ENCODE data around the gene MTCP1.

The MTCP1 gene, protein sequence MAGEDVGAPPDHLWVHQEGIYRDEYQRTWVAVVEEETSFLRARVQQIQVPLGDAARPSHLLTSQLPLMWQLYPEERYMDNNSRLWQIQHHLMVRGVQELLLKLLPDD

DNA sequence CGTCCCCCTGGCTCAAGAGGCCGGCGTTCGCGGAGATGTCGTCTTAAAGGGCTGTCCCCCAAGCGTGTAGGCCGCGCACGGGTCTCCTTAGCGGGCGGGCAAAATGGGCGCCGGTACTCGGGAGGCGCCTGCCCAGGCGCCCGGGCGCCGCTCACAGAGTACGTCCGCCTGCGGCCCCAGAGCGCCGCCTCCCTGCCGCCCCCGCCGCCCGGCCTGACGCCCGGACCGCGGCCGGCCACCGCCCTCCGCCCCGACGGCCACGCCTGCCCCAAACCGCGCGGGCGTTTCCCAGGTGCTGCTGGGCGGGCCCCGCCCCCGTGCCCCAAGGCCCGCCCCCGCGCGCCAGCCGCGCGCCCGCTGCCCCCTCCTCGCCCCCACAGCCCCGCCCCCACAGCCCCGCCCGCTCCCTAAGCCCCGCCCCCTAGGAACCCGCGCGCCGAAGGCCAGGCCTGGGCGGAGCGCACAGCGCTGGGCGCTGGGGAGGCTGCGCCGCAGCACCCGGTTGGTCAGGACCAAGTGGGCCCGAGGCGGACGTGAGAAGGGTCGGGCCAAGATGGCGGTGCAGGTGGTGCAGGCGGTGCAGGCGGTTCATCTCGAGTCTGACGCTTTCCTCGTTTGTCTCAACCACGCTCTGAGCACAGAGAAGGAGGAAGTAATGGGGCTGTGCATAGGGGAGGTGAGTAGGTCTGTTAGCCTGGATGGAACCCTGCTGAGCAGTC, at the start of gene MTCP1, which contains the start of the genes BRCC3 and CMC4:
MTCP1 (minus strand) TSS at position 162 of the 719 bp plus-strand sequence. CDS start 5,126 bp downstream, outside the sequence.
BRCC3 (plus strand) TSS at position 534 of the 719 bp plus-strand sequence; CDS start at position 554, 20 bp downstream.
CMC4 (minus strand) TSS at position 162 of the 719 bp plus-strand sequence. CDS start 7,113 bp downstream, outside the sequence.
- DNase-seq (ENCODE audit: low read depth in 2 of 2), result peak; percentile 57 to 75

DNA sequence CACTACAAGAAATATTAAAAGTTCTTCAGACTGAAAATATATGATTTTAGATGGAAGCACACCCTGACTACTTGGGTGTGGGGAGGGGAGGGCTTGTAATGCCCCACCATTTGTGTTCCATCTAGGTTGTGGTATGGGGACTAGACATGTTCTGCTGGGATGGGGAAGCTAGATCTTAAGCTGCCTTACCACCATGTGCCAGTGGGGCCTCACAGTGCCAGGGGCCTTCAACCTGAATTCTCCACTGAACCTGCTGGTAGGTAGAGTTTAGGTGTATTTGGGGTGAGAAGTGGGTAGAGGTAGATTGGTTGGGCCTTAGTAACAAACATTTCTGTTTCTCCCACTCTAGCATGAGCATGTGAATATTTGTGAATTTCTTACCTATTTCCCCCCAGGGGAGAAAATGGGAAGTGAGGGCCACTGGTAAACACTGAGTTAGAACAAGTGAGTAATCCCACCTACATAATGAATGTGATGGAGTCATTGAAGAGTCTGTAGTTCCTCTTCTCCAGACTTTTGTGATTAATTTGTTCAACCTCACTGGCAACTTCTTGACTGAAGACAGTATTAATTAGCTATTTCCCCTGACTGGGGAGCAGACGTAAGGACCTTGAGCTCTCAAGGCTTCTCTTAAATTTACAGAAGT, 44.4 kb upstream of the MTCP1 start:
- DNase-seq (ENCODE audit: low read depth in 2 of 2), result no peak

DNA sequence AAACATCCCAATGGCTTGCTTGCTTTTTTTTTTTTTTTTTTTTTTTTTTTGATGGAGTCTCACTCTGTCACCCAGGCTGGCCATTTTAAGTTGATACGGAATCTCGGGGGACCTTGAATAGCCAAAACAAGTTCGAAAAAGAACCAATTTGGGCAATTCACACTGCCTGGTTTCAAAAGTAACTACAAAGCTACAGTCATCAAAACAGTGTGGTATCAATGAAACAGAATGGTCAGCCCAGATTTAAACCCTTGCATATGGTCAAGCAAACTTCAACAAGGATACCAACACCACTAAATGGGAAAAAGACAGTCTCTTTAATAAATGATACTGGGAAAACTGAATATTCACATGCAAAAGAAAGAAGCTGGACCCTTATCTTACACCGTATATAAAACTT, 42.2 kb upstream of the MTCP1 start:
- no peak for DNase-seq (ENCODE audit: low read depth in 2 of 2)

DNA sequence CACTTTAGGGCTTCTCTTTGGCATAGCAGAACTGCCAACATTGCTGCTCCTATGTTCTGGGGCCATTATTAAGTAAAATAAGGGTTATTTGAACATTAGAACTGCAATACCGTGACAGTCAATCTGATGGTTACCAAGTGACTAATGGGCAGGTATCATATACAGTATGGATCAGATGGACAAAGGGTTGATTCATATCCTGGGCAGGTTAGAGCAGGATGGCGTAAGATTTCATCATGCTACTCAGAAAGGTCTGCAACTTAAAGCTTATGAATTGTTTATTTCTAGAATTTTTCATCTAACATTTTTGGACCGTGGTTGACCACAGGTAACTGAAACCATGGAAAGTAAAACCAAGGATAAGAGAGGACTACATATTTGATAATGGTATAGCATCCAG, 41.2 kb upstream of the MTCP1 start:
- DNase-seq (ENCODE audit: low read depth in 2 of 2), result no peak

DNA sequence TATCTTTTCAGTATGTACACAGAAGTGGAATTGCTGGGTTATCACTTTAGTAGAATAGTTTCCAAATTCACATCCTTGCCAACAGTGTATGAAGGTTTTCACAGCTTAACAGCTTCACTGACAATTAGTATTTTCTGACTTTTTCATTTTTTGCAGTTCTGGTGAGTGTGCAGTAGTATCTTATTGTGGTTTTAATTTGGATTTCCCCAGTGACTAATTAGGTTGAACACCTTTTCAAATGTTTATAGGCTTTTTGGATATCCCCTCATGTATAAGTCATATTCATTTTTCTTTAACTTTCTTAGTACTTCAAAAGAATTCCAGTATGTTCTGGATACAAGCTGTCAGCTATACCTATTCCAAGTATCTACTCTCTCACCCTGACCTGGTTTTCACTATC, 37.5 kb upstream of the MTCP1 start:
- DNase-seq (ENCODE audit: low read depth in 2 of 2), result no peak

DNA sequence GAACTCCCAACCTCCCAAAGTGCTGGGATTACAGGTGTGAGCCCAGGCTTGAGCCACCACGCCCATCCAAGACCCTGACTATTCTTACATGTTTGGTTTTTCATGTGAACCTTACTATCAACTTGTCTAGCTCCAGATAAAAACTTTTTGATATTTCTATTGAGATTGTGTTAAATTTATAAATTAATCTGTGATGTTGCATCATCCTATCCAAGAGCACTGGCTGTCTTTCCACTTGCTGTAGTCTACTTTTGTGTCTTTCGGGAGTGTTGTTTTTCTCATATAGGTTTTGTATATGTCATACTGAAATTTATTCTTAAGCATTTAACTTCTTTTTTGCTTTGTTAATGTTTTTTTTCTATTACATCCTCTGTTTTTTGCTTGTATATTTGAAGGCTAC, 35.0 kb upstream of the MTCP1 start:
- DNase-seq (ENCODE audit: low read depth in 2 of 2), result no peak

DNA sequence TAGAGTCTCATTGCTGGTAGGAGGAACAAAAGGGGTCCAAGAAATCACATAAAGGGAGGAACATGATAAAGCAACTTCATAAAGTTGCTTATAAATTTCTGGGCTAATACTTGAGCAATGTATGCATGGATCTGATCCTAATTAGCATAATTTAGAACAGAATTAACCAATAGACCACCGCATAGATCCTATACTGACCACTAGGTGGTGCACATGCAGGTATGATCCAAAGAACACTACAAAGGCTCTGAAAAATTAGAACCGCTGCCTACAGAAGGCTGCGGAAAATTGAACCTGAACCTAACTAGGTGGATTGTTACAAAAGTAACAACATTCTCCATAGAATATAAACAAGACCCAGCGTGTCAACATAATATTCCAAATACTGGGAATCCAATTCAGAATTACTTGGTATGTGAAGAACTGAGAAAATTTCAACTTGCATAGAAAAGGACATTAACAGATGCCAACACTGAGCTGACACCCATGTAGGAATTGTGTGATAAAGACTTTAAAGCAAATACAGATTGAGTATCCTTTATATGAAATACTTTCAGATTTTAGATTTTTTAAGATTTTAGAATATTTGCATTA, 23.6 kb upstream of the MTCP1 start:
- DNase-seq (ENCODE audit: low read depth in 2 of 2), result no peak

DNA sequence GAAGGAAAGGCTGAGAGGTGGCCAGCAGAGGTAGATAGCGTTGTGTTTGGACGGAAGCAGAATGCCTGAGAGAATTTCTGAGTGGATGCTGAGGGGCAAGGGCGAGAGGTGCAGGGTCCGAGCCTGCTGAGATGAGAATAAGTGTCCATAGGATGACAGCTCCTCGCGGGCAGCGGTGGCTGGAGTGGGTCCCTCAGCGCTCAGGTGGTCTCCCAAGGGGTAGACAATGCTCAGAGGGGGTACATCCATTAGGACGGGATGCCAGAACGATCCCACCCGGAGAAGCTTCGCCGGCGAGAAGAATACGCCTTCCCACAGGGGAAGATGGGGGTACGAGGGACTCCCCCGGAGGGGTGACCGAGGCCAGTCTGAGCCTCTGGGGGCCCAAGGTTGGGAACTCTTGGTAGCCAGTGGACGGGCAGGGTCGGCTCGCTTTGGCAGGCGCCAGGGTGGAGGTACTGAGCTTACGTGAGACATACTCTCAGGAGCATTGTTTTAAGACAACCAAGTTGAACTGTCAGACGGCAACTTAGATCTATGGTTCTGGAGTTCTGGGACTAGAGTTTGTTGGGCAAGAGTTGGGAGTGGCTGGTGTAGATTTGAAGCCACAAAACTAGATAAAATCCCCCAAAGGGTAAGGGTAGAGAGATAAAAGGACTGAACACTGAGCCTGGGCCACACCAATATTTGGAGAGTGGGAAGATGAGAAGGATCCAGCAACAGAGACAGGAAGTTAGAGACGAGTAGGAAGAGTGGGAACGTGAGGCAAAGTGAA, 16.2 kb upstream of the MTCP1 start:
- DNase-seq (ENCODE audit: low read depth in 2 of 2), result no peak

DNA sequence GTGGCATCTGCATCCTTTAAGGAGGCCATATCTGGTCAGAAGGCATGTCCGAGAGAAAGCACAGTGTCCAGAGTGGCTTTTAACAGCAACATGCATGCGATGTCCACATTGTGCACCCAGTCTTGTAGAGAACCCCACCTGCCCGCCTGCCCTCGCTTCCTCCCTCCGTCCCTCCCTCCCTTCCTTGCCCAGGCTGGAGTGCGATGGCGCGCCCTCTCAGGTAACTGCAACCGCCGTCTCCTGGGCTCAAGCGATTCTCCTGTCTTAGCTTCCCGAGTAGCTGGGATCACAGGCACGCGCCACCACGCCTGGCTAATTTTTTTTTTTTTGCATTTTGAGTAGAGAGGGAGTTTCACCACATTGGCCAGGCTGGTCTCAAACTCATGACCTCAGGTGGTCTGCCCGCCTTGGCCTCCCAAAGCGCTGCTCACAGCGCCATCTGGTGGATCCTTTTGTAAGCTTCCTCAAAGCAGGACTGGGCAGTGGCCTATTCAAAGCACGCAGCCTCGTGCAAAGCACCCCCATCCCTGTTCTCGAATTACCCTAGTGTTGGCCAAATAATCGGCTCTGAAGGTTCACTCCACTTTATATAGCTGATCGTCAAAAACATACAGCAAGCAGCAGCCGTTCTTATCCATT, 15.4 kb upstream of the MTCP1 start:
- peak; percentile 11 to 13 for DNase-seq (ENCODE audit: low read depth in 2 of 2)

DNA sequence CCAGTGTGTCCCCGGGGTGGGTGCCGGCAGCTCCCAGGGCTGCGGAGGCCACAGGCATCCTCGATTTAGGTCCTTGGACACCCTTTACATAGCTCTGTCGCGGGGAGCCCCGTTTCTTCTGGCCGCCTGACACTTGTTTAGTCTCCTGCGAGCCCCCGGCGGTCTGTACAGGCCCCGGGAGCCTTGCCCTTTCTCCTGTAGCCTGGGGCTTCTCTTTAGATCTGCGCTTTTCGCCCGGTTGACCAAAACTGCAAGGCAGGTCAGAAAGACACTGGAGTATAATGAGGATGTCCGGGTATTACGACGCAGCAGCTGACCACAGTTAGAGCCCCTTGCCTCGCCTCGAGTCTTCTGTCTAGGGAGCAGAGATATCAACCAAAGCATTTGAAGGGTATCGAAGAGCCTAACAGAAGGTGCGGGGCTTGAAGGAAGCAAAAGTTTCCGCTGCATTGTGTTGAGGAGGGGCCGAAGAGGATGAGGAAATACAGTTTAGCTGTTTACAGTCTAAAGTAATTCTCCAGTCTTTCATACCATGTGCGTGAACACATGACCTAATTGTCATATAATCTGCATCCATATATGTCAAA, 851 bp upstream of the MTCP1 start:
- DNase-seq (ENCODE audit: low read depth in 2 of 2), result no peak

DNA sequence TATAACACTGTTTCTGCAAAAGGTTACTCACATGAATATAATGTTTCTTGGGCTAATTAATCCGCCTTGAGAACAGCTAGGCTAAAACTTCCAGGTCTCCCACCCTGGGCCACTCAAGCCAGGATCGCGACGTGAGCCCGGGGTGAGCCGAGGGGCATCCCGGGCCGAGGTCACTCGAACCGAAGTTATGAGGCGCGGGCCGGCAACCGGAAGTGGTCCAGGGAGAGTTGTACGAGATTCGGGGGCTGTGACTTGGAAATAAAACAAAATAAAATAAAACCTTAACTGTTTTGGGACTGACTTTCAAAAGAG, 317 bp downstream of the MTCP1 start:
- no peak for DNase-seq (ENCODE audit: low read depth in 2 of 2)

DNA sequence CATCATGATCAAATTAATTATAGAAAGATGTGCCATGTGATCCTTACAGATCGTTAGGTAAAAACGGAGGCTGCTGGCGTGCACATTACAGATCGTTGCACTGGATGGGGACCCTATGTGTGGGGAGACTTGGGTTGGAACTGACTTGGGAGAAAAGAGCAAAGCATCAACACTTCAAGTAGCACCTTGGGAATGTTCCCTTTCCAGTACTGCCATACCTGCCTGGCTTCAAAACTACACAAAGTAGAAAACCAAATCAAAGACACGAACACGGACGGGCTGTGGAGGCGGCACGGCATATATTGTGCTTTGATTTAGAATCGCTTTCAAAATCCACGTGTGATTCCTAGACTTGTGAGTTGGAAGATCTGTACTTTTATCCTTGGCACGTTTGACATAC, 898 bp downstream of the MTCP1 start:
- DNase-seq (ENCODE audit: low read depth in 2 of 2), result no peak

DNA sequence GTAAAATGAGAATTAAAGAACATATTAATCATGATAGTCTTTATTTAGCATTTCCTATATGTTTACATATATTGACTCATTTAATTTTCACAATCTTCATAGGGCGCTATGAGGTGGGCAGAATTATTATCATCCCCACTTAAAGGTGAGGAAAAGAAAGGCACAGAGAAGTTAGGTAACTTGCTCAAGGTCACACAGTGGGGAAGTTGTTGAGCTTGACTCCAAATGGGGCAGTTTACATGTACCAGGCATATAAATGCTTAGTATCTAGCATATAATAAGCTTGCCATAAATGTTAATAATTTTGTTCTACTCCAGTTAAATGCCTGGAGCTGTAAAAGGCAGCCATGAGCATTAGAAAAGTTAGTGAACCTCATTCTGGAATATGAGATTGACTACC, 1.5 kb downstream of the MTCP1 start:
- no peak for DNase-seq (ENCODE audit: low read depth in 2 of 2)

DNA sequence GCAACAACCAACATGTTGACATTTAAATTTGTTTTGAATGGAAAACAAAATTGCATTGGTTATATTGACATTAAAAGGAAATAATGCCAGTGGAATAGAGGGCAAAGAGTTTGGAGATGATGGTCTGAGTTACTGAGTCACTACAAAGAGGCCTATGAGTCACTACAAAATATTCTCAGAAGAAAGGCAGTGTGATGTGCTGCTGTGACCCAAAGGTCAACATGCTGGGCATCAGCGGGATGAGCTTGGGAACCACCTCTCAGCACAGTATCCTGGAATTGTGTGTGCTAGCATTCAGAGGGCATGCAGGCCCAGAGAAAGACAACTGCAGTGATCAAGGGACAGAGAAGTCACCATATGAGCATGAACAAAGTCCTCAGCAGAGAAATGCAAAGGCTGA, 2.8 kb downstream of the MTCP1 start:
- DNase-seq (ENCODE audit: low read depth in 2 of 2), result no peak

DNA sequence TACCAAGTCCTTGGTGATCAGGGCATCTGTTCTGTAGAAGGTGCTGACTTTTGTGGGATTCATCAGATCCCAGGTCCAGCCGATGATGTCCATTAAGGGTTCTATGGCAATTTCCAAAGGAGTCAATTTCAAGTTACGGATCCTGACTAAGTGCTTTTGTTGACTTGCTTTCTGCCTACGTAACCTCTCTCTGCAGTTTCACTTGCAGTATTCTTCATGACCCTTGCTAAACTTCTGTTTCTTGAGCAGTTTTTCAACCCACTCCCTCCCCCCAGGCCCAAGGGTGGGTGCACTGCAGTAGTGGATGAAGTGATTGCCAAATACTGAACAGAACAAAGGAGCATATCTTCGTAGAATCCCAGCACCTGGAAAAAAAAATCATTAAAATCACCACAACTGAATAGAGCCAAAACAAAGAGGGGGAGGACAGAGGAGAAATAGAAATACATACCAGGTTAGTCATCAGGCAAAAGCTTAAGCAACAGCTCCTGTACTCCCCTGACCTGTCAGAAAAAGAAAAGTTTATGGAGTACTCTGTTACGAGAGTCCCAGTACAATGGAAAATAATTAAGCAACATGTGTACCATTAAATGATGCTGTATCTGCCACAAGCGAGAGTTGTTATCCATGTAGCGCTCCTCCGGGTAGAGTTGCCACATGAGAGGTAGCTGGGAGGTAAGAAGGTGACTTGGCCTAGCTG, 5.8 kb downstream of the MTCP1 start:
- no peak for DNase-seq (ENCODE audit: low read depth in 2 of 2)

DNA sequence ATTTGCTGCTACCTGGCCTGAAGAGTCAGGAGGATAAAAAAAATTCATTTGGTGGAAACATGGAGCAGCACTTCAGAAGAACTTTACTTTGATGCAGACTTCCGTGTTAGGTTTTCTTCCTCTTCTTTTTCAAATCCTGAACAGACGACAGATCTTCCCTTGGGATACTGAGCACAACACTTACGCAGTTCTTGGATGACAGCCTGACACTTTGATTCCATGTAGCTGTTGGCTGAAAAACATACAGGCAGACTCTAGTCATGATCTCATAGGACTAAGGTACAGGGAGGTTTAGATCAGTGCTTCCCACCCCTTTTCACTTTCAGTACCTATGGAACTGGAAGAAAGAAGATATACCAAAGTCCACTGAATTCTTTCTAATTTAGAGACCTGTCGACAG, 9.2 kb downstream of the MTCP1 start:
- no peak for DNase-seq (ENCODE audit: low read depth in 2 of 2)

DNA sequence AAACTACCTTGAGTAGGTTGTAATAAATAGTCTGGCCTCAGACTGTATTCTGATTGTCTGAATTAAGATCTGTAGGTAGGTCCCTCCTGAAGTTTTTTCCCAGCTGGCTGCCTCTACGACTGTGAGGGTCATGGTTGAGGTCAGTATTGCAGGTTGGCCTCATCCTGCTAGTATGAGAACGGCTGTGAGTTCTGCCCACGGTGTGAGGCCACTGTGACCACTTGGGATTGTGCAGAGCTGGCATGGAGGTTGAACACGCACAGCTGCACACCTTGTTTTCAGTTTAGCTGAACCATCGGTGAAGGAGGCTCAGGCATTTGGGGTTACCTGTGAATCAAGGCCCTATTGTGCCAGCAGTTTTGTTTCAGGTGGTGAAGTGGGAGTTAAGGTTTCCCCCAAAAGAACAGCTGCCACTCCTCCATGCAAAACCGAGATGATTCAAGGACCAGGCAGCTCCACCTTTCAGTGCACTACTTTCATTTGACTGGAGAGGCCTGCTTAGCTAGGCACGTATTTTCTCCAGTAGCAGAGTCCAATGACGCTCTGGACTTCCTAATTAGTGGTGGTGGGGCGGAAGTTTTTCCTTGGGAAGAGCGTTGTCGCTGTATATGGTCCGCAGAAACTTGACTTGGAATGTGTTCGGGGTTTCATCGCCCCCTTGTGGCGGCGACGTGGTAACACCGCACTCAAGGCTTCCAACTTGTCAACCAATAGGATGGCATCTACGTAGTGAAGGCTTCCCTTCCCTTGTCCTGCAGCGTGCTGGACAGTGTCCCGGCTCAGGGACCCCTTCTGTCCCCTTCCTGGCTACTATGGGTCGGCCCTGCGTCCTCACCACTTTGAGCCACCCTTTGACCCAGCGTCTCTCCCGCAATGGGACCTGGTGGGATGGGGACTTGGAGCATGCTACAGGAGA, 13.8 kb downstream of the MTCP1 start:
- no peak for DNase-seq (ENCODE audit: low read depth in 2 of 2)

DNA sequence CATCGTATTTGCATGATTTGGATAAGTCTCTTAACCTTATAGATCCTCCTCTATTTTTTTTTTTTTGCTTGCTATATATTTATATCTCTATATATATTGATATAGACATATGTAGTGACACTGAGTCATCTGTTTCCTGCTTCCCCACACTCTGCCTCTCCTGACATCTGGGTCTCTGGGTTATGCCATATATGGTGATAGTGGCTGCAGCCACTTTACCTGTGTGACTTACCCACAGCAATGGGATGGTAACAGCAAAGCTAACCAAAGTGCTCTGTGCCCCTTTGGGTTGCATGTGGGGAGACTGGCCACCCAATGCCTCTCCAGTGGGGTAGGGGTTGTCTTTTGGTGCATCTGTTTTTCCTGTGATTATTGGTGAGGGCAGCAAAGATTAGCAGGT, 14.5 kb downstream of the MTCP1 start:
- no peak for DNase-seq (ENCODE audit: low read depth in 2 of 2)

DNA sequence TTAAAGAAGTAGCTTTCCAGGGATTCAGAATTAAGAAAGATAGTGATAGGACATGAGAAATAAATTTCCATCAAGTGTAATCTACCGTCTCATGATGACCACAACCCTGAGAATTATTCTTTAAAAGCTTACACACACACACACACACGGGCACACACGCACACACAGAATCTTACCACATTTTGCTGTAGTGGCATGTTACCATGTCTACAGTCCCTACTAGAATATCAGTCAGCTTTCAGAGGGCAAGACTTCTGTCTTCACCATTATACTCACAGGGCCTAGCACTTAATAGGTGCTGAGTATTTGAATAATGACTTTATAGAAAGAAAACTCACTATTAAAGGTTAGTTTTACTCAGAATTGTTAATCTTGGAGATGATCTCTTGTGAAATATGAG, 15.4 kb downstream of the MTCP1 start:
- DNase-seq (ENCODE audit: low read depth in 2 of 2), result no peak

DNA sequence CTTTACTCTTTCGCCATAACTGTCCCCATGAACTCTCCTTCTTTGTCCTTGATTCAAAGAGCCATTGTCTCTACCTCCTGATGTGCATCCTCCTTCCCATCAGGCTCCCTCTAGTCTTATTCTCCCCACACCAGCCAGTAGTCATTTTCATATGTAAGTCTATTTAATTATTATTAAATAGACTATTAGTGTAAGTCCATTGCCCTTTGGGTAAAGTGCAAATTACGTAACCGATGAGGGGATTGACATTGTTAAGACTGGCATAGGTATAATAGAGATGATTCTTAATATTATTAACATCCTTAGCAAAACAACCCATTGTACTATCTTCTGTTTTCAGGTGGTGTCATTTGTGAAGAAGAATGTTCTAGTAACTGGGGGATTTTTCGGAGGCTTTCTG, 16.7 kb downstream of the MTCP1 start:
- no peak for DNase-seq (ENCODE audit: low read depth in 2 of 2)
